Keratinocyte (primary cell): ENCODE results near the gene MAML2.

Experiments used
- EZH2 ChIP-seq: IDR thresholded peaks from one replicate; pipeline ENCODE4 v1.6.1; 2012; ENCODE audit warnings: inconsistent platforms, mild to moderate bottlenecking, low read length, moderate library complexity
- TF ChIP-seq, protein P1 (sequence below), 3 experiments: IDR thresholded peaks in 1 of 3; conservative IDR thresholded peaks in 1 of 3; optimal IDR thresholded peaks in 1 of 3; 2 replicates in 2 of 3; 3 replicates in 1 of 3; pipeline versions ENCODE3 to v1.5.1; 2011; ENCODE audit warnings: low read length in 3 of 3, mild to moderate bottlenecking in 3 of 3, moderate library complexity in 2 of 3, control low read depth in 1 of 3, inconsistent platforms in 1 of 3; ENCODE audit not compliant: insufficient read depth in 2 of 3; ENCODE audit errors: extremely low read depth in 1 of 3

DNA sequence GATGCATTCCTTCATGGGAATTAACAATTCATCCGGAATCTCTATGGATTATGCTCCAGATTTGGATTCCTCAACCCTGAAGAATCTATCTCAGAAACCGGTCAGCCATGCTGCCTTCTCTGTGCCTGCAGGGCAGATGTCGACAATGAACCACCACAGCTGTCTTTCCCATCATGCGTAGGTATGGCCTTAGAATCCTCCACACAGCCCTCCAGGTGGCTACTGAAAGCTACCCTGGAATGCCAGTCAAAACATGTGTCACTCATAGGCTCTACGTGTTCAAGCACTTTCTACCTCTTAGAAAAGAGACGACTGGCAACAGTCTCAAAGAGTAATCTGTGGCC, 19.4 kb downstream of the MAML2 start:
- TF ChIP-seq, protein P1, sequence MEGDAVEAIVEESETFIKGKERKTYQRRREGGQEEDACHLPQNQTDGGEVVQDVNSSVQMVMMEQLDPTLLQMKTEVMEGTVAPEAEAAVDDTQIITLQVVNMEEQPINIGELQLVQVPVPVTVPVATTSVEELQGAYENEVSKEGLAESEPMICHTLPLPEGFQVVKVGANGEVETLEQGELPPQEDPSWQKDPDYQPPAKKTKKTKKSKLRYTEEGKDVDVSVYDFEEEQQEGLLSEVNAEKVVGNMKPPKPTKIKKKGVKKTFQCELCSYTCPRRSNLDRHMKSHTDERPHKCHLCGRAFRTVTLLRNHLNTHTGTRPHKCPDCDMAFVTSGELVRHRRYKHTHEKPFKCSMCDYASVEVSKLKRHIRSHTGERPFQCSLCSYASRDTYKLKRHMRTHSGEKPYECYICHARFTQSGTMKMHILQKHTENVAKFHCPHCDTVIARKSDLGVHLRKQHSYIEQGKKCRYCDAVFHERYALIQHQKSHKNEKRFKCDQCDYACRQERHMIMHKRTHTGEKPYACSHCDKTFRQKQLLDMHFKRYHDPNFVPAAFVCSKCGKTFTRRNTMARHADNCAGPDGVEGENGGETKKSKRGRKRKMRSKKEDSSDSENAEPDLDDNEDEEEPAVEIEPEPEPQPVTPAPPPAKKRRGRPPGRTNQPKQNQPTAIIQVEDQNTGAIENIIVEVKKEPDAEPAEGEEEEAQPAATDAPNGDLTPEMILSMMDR (optimal IDR thresholded peaks at IDR 0.05 in 1 of 3, IDR thresholded peaks at IDR 0.05 in 1 of 3, conservative IDR thresholded peaks at IDR 0.05 in 1 of 3; ENCODE audit: extremely low read depth in 1 of 3, insufficient read depth in 2 of 3, low read length in 3 of 3) = no peak
- TF ChIP-seq EZH2 = no peak
